Suprapubic skin (tissue), 3 donors: ENCODE results near the gene ARHGAP19.

Source experiments
- POLR2A ChIP-seq, 2 donors: fragments of 450-650 bp; IDR thresholded peaks; one replicate each; pipeline ENCODE4 v1.6.1; 2017; ENCODE audit warnings: antibody characterized with exemption in 2 of 2, mild to moderate bottlenecking in 2 of 2, moderate library complexity in 2 of 2
- TF ChIP-seq, protein P1 (sequence below), 2 donors: fragments of 200-600 bp in 1 of 2; fragments of 450-650 bp in 1 of 2; sonication (generic) in 1 of 2; IDR thresholded peaks; one replicate each; pipeline ENCODE4 v1.5.1; 2016 to 2019; ENCODE audit warnings: antibody characterized with exemption in 2 of 2, mild to moderate bottlenecking in 1 of 2, moderate library complexity in 1 of 2

DNA sequence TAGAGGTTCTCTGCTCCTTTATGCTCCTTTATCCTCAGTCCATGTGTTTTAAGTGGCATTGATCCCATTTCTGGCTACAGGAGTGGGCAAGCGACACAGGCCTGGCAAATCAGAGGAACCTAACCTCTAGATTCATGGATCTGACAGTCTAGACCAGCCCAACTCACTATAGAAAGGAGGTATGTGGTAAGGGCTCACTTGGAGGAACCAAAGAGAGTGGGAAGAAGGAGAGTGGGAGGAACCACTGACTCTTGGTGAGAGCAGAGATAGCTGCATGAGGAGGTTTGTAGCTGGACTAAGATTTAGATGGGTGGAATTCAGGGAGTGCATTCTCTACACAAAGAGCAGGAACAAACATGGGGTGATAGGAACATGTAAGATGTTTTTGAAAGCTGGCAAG is 15.0 kb upstream of the ARHGAP19 start:
- TF ChIP-seq POLR2A (IDR thresholded peaks at IDR 0.05) = no peak
- TF ChIP-seq, protein P1, sequence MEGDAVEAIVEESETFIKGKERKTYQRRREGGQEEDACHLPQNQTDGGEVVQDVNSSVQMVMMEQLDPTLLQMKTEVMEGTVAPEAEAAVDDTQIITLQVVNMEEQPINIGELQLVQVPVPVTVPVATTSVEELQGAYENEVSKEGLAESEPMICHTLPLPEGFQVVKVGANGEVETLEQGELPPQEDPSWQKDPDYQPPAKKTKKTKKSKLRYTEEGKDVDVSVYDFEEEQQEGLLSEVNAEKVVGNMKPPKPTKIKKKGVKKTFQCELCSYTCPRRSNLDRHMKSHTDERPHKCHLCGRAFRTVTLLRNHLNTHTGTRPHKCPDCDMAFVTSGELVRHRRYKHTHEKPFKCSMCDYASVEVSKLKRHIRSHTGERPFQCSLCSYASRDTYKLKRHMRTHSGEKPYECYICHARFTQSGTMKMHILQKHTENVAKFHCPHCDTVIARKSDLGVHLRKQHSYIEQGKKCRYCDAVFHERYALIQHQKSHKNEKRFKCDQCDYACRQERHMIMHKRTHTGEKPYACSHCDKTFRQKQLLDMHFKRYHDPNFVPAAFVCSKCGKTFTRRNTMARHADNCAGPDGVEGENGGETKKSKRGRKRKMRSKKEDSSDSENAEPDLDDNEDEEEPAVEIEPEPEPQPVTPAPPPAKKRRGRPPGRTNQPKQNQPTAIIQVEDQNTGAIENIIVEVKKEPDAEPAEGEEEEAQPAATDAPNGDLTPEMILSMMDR (IDR thresholded peaks at IDR 0.05) = no peak
